Measurements from ENCODE around the gene ZNF366.
A peak's percentile ranks its signal among the peaks of the same experiment; 100 is the strongest.

ZNF366 gene

DNA sequence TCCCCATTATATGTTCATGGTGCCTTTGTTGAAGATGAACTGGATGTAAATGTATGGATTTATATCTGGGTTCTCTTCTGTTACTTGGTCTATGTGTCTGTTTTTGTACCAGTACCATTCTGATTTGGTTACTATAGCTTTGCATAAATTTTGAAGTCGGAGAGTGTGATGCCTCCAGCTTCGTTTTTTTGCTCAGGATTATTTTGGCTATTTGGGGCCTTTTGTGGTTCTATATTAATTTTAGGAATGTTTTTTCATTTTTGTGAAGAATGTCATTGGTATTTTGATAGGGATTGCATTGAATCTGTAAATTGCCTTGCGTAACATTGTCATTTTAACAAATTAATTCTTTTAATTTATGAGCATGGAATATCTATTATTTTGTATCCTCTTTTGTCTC is 36.6 kb upstream of the ZNF366 start:
- ATAC-seq: no peak
- no peak for TF ChIP-seq ZNF8 (CRISPR knock-in tag; IDR thresholded peaks at IDR 0.05)
- no peak for TF ChIP-seq ZFP30 (CRISPR knock-in tag; IDR thresholded peaks at IDR 0.05)
- TF ChIP-seq ARNTL (CRISPR knock-in tag; IDR thresholded peaks at IDR 0.05; ENCODE audit: borderline replicate concordance, low read depth): no peak
- TF ChIP-seq ISL1 (CRISPR knock-in tag; IDR thresholded peaks at IDR 0.05): no peak
- no peak for TF ChIP-seq ZNF565 (CRISPR knock-in tag; conservative IDR thresholded peaks at IDR 0.05; ENCODE audit: low read depth)
- TF ChIP-seq ZFP3 (CRISPR knock-in tag; IDR thresholded peaks at IDR 0.05): no peak
- no peak for TF ChIP-seq ZC3H10 (CRISPR knock-in tag; IDR thresholded peaks at IDR 0.05)
- TF ChIP-seq, protein P1, sequence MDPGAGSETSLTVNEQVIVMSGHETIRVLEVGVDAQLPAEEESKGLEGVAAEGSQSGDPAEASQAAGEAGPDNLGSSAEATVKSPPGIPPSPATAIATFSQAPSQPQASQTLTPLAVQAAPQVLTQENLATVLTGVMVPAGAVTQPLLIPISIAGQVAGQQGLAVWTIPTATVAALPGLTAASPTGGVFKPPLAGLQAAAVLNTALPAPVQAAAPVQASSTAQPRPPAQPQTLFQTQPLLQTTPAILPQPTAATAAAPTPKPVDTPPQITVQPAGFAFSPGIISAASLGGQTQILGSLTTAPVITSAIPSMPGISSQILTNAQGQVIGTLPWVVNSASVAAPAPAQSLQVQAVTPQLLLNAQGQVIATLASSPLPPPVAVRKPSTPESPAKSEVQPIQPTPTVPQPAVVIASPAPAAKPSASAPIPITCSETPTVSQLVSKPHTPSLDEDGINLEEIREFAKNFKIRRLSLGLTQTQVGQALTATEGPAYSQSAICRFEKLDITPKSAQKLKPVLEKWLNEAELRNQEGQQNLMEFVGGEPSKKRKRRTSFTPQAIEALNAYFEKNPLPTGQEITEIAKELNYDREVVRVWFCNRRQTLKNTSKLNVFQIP (CRISPR knock-in tag; IDR thresholded peaks at IDR 0.05; ENCODE audit: borderline replicate concordance, low read depth): no peak
- no peak for TF ChIP-seq SNAI2 (CRISPR knock-in tag; IDR thresholded peaks at IDR 0.05)
- no peak for TF ChIP-seq CSDC2 (CRISPR knock-in tag; IDR thresholded peaks at IDR 0.05)

DNA sequence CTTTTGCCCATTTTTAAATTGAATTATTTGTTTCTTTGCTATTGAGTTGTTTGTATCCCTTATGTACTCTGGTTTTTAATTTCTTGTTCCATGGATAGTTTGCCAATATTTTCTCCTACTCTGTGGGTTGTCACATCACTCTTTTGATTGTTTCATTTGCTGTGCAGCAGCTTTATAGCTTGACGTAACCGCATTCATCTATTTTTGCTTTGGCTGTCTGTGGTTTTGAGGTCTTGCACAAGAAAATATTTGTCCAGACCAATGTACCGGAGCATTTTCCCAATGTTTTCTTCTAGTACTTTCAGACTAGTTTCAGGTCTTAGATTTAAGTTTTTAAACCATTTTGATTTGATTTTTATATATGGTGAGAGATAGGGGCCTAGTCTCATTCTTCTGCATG is 36.2 kb upstream of the ZNF366 start:
- no peak for TF ChIP-seq GLIS3 (CRISPR knock-in tag; IDR thresholded peaks at IDR 0.05)
- TF ChIP-seq CSDC2 (CRISPR knock-in tag; IDR thresholded peaks at IDR 0.05): no peak
- TF ChIP-seq BACH2 (CRISPR knock-in tag; IDR thresholded peaks at IDR 0.05; ENCODE audit: borderline replicate concordance): no peak
- TF ChIP-seq ZC3H10 (CRISPR knock-in tag; IDR thresholded peaks at IDR 0.05): no peak
- TF ChIP-seq SNAI2 (CRISPR knock-in tag; IDR thresholded peaks at IDR 0.05): no peak
- TF ChIP-seq ESRRG (CRISPR knock-in tag; IDR thresholded peaks at IDR 0.05): no peak
- TF ChIP-seq, protein P2, sequence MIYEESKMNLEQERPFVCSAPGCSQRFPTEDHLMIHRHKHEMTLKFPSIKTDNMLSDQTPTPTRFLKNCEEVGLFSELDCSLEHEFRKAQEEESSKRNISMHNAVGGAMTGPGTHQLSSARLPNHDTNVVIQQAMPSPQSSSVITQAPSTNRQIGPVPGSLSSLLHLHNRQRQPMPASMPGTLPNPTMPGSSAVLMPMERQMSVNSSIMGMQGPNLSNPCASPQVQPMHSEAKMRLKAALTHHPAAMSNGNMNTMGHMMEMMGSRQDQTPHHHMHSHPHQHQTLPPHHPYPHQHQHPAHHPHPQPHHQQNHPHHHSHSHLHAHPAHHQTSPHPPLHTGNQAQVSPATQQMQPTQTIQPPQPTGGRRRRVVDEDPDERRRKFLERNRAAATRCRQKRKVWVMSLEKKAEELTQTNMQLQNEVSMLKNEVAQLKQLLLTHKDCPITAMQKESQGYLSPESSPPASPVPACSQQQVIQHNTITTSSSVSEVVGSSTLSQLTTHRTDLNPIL (CRISPR knock-in tag; IDR thresholded peaks at IDR 0.05; ENCODE audit: low read depth): no peak
- no peak for TF ChIP-seq ZNF70 (CRISPR knock-in tag; IDR thresholded peaks at IDR 0.05)
- TF ChIP-seq, protein P3, sequence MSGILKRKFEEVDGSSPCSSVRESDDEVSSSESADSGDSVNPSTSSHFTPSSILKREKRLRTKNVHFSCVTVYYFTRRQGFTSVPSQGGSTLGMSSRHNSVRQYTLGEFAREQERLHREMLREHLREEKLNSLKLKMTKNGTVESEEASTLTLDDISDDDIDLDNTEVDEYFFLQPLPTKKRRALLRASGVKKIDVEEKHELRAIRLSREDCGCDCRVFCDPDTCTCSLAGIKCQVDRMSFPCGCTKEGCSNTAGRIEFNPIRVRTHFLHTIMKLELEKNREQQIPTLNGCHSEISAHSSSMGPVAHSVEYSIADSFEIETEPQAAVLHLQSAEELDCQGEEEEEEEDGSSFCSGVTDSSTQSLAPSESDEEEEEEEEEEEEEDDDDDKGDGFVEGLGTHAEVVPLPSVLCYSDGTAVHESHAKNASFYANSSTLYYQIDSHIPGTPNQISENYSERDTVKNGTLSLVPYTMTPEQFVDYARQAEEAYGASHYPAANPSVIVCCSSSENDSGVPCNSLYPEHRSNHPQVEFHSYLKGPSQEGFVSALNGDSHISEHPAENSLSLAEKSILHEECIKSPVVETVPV (CRISPR knock-in tag; IDR thresholded peaks at IDR 0.05): no peak
- no peak for TF ChIP-seq ZFP3 (CRISPR knock-in tag; IDR thresholded peaks at IDR 0.05)
- no peak for TF ChIP-seq TOX (CRISPR knock-in tag; IDR thresholded peaks at IDR 0.05; ENCODE audit: borderline replicate concordance)
- TF ChIP-seq, protein P4, sequence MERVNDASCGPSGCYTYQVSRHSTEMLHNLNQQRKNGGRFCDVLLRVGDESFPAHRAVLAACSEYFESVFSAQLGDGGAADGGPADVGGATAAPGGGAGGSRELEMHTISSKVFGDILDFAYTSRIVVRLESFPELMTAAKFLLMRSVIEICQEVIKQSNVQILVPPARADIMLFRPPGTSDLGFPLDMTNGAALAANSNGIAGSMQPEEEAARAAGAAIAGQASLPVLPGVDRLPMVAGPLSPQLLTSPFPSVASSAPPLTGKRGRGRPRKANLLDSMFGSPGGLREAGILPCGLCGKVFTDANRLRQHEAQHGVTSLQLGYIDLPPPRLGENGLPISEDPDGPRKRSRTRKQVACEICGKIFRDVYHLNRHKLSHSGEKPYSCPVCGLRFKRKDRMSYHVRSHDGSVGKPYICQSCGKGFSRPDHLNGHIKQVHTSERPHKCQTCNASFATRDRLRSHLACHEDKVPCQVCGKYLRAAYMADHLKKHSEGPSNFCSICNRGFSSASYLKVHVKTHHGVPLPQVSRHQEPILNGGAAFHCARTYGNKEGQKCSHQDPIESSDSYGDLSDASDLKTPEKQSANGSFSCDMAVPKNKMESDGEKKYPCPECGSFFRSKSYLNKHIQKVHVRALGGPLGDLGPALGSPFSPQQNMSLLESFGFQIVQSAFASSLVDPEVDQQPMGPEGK (CRISPR knock-in tag; IDR thresholded peaks at IDR 0.05; ENCODE audit: borderline replicate concordance): no peak
- no peak for TF ChIP-seq ZFP30 (CRISPR knock-in tag; IDR thresholded peaks at IDR 0.05)
- TF ChIP-seq ARNTL (CRISPR knock-in tag; IDR thresholded peaks at IDR 0.05; ENCODE audit: borderline replicate concordance, low read depth): no peak
- TF ChIP-seq, protein P5, sequence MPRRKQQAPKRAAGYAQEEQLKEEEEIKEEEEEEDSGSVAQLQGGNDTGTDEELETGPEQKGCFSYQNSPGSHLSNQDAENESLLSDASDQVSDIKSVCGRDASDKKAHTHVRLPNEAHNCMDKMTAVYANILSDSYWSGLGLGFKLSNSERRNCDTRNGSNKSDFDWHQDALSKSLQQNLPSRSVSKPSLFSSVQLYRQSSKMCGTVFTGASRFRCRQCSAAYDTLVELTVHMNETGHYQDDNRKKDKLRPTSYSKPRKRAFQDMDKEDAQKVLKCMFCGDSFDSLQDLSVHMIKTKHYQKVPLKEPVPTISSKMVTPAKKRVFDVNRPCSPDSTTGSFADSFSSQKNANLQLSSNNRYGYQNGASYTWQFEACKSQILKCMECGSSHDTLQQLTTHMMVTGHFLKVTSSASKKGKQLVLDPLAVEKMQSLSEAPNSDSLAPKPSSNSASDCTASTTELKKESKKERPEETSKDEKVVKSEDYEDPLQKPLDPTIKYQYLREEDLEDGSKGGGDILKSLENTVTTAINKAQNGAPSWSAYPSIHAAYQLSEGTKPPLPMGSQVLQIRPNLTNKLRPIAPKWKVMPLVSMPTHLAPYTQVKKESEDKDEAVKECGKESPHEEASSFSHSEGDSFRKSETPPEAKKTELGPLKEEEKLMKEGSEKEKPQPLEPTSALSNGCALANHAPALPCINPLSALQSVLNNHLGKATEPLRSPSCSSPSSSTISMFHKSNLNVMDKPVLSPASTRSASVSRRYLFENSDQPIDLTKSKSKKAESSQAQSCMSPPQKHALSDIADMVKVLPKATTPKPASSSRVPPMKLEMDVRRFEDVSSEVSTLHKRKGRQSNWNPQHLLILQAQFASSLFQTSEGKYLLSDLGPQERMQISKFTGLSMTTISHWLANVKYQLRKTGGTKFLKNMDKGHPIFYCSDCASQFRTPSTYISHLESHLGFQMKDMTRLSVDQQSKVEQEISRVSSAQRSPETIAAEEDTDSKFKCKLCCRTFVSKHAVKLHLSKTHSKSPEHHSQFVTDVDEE (CRISPR knock-in tag; IDR thresholded peaks at IDR 0.05): no peak
- no peak for TF ChIP-seq ZNF8 (CRISPR knock-in tag; IDR thresholded peaks at IDR 0.05)
- TF ChIP-seq OSR1 (CRISPR knock-in tag; IDR thresholded peaks at IDR 0.05): no peak
- no peak for ATAC-seq

DNA sequence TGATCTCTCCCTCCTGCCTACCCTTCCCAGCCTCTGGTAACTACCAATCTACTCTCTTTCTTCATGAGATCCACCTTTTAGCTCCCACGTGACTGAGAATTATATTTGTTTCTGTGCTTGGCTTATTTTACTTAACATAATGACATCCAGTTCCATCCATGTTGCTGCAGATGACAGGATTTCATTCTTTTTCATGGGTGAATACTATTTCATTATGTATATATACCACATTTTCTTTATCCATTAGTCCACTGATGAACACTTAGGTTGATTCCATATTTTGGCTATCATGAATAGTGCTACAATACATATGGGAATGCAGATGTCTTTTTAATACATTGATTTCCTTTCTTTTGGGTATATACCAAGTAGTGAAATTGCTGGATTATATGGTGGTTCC is 35.5 kb upstream of the ZNF366 start:
- TF ChIP-seq OSR1 (CRISPR knock-in tag; IDR thresholded peaks at IDR 0.05): no peak
- peak; percentile 90 for TF ChIP-seq ZNF8 (CRISPR knock-in tag; IDR thresholded peaks at IDR 0.05)
- ATAC-seq: no peak

Measured in SK-N-SH treated with all-trans-retinoic acid at 6 μM for 48 hours (cell line).